ENCODE measurements around the gene RAE1. TPM values are rescaled to one million over a fixed set of nuclear protein-coding genes. Genes with fewer than 3 reads are reported as not detected.
A peak's percentile ranks its signal among the peaks of the same experiment; 100 is the strongest.

Gene RAE1
- total and polyA plus RNA-seq, 2 of the 4 experiments (the other 2 are of a cell fraction): 32.8 to 80.5 TPM

DNA sequence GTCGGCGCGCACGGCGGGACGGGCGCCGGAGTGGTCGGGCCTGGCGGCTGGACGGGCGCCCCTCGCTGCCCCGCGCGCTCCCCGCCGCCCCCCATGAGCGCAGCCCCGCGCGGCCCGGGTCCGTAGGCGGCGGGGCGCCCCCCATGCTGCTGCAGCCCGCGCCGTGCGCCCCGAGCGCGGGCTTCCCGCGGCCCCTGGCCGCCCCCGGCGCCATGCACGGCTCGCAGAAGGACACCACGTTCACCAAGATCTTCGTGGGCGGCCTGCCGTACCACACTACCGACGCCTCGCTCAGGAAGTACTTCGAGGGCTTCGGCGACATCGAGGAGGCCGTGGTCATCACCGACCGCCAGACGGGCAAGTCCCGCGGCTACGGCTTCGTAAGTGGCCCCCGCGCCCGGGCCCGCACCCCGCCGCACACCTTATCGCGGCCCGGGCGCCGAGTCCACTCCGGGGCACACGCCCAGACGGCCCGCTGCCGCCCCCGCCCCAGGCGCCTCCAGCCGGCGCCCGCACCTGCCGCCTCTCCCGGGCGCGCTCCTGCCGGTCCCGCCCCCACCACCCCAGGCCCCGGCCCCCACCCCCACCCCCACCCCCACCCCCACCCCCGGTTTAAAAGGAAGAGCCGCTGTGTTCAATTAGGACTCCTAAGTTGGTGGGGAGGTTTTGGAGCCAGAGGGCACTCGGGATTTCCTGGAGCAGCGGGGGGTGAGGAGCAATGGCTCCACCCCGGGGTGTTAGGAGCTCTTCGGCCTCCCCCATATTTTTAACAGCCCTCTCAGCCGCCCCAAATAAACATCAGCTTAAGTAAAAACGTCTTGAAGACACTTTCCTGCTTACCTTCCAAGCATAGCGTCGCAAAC, 40.6 kb downstream of the RAE1 start:
- ChIA-PET CTCF (no interaction called here), POLR2A (ENCODE audit: unreplicated experiment) (no interaction called here)
- no peak overlapping the region for H3K56ac ChIP-seq (ENCODE audit: extremely low read depth, insufficient read depth, low read length)
- H3K23ac ChIP-seq (ENCODE audit: low read depth, low read length): peak overlapping the region; percentile 66
- BruUV-seq (replicated peaks): no TSS peak
- no peak overlapping the region for H2BK120ac ChIP-seq (ENCODE audit: low read depth, low read length)
- peak overlapping the region; percentile 72 for H3K4ac ChIP-seq (ENCODE audit: low read depth, low read length)
- ATAC-seq (ENCODE audit: low read depth) (peak; percentile 27), DNase-seq (no peak)
- 2% methylated on average over 52 of the region's 98 CpGs; no CpG with 5 or more reads in 1 of the 2 experiments for WGBS, 2 experiments (ENCODE audit: extremely low coverage in 2 of 2, insufficient read length in 1 of 2)
- no peak overlapping the region; the same call in 1 of the 2 replicates for H3K18ac ChIP-seq (ENCODE audit: low read depth, low read length)
- H4K8ac ChIP-seq (ENCODE audit: low read depth in 2 of 2, low read length in 2 of 2): peak overlapping the region in 1 of 2 experiments; percentile 53; a peak in 2 of 4 replicates
- H3K9me3 ChIP-seq (ENCODE audit: control insufficient read depth, insufficient read depth, low read length): no peaks in the 10 kb centered on the region
- peak overlapping the region; percentile 99 for H3K4me3 ChIP-seq (ENCODE audit: insufficient read depth, low read depth, low read length)
- peaks cover 16% of the 10 kb centered on the region for H3K36me3 ChIP-seq (ENCODE audit: control insufficient read depth, insufficient read depth, low read length)
- dilution Hi-C loops (cut with HindIII; ENCODE audit: low sequenced_read_pairs, unreplicated experiment) (no loop called here), in situ Hi-C loops (cut with MboI; ENCODE audit: low sequenced_read_pairs) (loop anchor here (25.0 kb wide), 1 partner anchor 1646 kb away; the partner anchor contains the start of genes ATP5F1E and PRELID3B), intact Hi-C loops (cut with micrococcal nuclease) (no loop called here)
- no peak overlapping the region for H4K91ac ChIP-seq (ENCODE audit: insufficient read depth, low read depth, low read length)
- H2AK9ac ChIP-seq (replicated peaks; ENCODE audit: low read depth, low read length, poor library complexity): peak overlapping the region; percentile 78
- peak overlapping the region; percentile 81 for H3K9ac ChIP-seq (ENCODE audit: low read depth, low read length)
- no peak overlapping the region for H2BK15ac ChIP-seq (ENCODE audit: low read depth, low read length)
- TF ChIP-seq, protein P1, sequence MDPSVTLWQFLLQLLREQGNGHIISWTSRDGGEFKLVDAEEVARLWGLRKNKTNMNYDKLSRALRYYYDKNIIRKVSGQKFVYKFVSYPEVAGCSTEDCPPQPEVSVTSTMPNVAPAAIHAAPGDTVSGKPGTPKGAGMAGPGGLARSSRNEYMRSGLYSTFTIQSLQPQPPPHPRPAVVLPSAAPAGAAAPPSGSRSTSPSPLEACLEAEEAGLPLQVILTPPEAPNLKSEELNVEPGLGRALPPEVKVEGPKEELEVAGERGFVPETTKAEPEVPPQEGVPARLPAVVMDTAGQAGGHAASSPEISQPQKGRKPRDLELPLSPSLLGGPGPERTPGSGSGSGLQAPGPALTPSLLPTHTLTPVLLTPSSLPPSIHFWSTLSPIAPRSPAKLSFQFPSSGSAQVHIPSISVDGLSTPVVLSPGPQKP (IDR thresholded peaks at IDR 0.05; ENCODE audit: borderline replicate concordance, low read depth, low read length): no peak
- TF ChIP-seq SMC3 (IDR thresholded peaks at IDR 0.05; ENCODE audit: low read depth, low read length): no peak
- TF ChIP-seq, protein P2, sequence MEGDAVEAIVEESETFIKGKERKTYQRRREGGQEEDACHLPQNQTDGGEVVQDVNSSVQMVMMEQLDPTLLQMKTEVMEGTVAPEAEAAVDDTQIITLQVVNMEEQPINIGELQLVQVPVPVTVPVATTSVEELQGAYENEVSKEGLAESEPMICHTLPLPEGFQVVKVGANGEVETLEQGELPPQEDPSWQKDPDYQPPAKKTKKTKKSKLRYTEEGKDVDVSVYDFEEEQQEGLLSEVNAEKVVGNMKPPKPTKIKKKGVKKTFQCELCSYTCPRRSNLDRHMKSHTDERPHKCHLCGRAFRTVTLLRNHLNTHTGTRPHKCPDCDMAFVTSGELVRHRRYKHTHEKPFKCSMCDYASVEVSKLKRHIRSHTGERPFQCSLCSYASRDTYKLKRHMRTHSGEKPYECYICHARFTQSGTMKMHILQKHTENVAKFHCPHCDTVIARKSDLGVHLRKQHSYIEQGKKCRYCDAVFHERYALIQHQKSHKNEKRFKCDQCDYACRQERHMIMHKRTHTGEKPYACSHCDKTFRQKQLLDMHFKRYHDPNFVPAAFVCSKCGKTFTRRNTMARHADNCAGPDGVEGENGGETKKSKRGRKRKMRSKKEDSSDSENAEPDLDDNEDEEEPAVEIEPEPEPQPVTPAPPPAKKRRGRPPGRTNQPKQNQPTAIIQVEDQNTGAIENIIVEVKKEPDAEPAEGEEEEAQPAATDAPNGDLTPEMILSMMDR (conservative IDR thresholded peaks at IDR 0.05; ENCODE audit: low read depth, low read length): no peak
- no peak for TF ChIP-seq MXI1 (IDR thresholded peaks at IDR 0.05; ENCODE audit: borderline replicate concordance, low read depth, low read length)
- no peak for TF ChIP-seq RCOR1 (IDR thresholded peaks at IDR 0.05; ENCODE audit: insufficient replicate concordance, low read length)
- no peak for TF ChIP-seq MAZ (IDR thresholded peaks at IDR 0.05; ENCODE audit: borderline replicate concordance, low read depth, low read length)
- no peak for TF ChIP-seq RFX5 (IDR thresholded peaks at IDR 0.05; ENCODE audit: low read depth, low read length)
- TF ChIP-seq NFE2L2 (IDR thresholded peaks at IDR 0.05; ENCODE audit: low read depth, low read length): no peak
- TF ChIP-seq FOS (IDR thresholded peaks at IDR 0.05; ENCODE audit: low read depth, low read length): no peak
- no peaks in the 10 kb centered on the region; the same call in 1 of the 2 replicates for H4K20me1 ChIP-seq (ENCODE audit: insufficient read depth, low read length)
- no peak overlapping the region for H2BK5ac ChIP-seq (ENCODE audit: low read depth, low read length, poor library complexity, severe bottlenecking)
- H3K14ac ChIP-seq (replicated peaks; ENCODE audit: low read depth, low read length): 0 out of 2 replicates have a peak overlapping the region, but pooled peaks have one; percentile 41
- H2AK5ac ChIP-seq (ENCODE audit: low read depth, low read length): no peak overlapping the region
- no peaks in the 10 kb centered on the region for H3K27me3 ChIP-seq (ENCODE audit: control insufficient read depth, insufficient read depth, low read length)
- H3K4me1 ChIP-seq (ENCODE audit: control insufficient read depth, insufficient read depth, low read length): peaks cover 9% of the 10 kb centered on the region
- peaks cover 0 to 18% of the 10 kb centered on the region in 2 experiments; a peak in 2 of 4 replicates for H3K79me1 ChIP-seq (ENCODE audit: low read depth in 1 of 2, low read length in 2 of 2)
- H2BK20ac ChIP-seq (ENCODE audit: low read depth, low read length): no peak overlapping the region
- H3K4me2 ChIP-seq (ENCODE audit: low read depth, low read length): peak overlapping the region; percentile 98
- peak overlapping the region; percentile 97 for H2AFZ ChIP-seq (replicated peaks; ENCODE audit: low read length, poor library complexity)
- 0 out of 2 replicates have a peak, but pooled peaks cover 3% of the 10 kb centered on the region for H3K9me1 ChIP-seq (ENCODE audit: insufficient read depth, low read length)
- 0 out of 2 replicates have a peak overlapping the region, but pooled peaks have one; percentile 54 for H4K5ac ChIP-seq (ENCODE audit: low read depth, low read length)
- peak overlapping the region; percentile 22; the same call in 1 of the 2 replicates for H3K27ac ChIP-seq (ENCODE audit: insufficient read depth, low read length)

Measured in IMR-90 (cell line).